ENCODE data around the gene IL21R.

The IL21R gene

DNA sequence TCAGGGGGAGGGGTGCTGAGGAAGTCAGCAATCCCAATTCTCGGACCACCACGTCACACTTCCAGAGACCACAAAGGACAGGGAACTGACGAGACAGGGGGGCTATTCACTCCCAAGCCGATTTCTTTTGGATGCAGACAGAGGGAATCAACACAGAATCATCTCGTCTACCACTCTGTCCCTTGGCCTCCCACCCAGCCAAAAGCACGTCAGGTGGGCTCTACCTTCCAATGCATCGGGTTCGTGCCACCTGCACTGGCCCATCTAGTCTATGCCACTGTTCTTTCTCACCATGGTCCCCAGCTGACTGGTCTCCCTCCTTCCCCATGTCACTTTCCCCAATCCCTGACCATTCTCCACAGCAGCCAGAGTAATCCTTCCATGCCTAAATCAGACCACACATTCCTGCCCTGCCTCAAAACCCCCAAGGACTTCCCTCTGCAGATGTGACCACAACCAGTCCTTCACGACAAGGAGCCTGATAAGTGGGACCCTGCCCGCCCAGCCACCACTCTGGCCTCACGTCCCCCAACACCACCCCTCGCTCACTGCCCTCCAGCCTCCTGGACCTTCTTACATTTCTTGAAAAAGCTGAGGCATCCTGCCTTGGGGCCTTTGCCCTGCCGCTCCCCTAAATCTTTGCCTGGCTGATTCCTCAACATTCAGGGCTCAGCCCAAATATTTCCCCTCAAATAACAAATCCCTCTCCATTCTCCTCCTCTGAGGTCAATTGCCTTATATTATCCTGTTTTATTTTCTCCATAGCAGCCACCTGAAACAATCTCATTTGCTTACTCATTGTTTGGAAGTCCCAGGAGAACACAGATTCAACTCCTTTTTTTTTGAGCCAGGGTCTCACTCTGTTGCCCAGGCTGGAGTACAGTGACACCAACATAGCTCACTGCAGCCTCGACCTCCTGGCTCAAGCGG lies 70.4 kb downstream of the IL21R start:
- H3K4me3 ChIP-seq (replicated peaks; ENCODE audit: low read depth, low read length) = no peak overlapping the region
- TF ChIP-seq, protein P1, sequence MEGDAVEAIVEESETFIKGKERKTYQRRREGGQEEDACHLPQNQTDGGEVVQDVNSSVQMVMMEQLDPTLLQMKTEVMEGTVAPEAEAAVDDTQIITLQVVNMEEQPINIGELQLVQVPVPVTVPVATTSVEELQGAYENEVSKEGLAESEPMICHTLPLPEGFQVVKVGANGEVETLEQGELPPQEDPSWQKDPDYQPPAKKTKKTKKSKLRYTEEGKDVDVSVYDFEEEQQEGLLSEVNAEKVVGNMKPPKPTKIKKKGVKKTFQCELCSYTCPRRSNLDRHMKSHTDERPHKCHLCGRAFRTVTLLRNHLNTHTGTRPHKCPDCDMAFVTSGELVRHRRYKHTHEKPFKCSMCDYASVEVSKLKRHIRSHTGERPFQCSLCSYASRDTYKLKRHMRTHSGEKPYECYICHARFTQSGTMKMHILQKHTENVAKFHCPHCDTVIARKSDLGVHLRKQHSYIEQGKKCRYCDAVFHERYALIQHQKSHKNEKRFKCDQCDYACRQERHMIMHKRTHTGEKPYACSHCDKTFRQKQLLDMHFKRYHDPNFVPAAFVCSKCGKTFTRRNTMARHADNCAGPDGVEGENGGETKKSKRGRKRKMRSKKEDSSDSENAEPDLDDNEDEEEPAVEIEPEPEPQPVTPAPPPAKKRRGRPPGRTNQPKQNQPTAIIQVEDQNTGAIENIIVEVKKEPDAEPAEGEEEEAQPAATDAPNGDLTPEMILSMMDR (IDR thresholded peaks at IDR 0.05; ENCODE audit: low read depth, low read length, missing control alignments) = no peak
- no peak for DNase-seq (ENCODE audit: extremely low read depth, low read depth)

- TF ChIP-seq, protein P1 (IDR thresholded peaks at IDR 0.05; ENCODE audit: low read depth, low read length, missing control alignments) = no peak
These were observed 71.3 kb downstream of the IL21R start for GRCh38 chr16:27473101-27473900.

DNA sequence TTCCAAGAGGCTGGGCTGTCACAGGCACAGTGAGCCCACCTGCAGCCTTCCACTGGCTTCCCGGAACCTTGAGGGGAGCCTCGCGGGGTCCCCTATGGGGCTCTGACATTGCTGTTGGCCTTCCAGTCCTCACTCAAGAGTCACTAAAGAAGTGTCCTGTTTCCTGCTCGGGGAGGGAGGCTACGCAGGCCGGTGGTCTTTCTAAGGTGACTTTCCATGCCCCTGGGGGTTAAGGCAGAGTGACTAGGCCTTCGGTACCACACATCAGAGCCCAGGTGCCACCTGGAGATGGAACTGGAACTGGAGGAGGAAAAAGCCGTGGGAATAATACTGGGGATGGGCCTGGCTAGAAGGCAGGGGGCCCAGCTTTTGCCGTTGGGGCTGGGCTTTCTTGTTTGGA lies 72.1 kb downstream of the IL21R start:
- DNase-seq (ENCODE audit: extremely low read depth, low read depth) = no peak
- H3K4me3 ChIP-seq (replicated peaks; ENCODE audit: low read depth, low read length) = no peak overlapping the region
- TF ChIP-seq, protein P1 (IDR thresholded peaks at IDR 0.05; ENCODE audit: low read depth, low read length, missing control alignments) = no peak

More at GRCh38 chr16:27473101-27473900, 71.3 kb downstream of the IL21R start:
- no peak for DNase-seq (ENCODE audit: extremely low read depth, low read depth)
- H3K4me3 ChIP-seq (replicated peaks; ENCODE audit: low read depth, low read length) = no peak overlapping the region

DNA sequence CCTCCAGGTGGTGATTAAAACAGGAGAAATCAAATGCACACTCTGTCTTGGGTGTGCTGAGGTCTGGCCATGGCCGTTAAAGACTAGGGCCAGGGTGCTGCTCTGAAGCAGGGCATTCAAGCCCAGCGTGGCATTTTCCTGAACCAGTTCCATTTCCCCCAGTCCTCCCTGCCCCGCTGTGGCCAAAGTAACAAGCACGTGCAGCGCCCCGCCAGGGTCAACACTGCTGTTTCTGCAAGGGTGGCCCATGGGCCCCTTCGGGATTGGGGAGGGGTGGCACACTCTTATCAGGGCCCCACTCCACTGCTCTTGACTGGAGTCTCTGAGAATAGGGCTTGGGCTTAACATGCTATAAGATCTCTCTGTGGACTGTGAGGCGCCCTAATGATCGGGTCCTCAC lies 72.9 kb downstream of the IL21R start:
- no peak for DNase-seq (ENCODE audit: extremely low read depth, low read depth)
- TF ChIP-seq, protein P1 (IDR thresholded peaks at IDR 0.05; ENCODE audit: low read depth, low read length, missing control alignments) = no peak
- H3K4me3 ChIP-seq (replicated peaks; ENCODE audit: low read depth, low read length) = no peak overlapping the region

- TF ChIP-seq, protein P1 (IDR thresholded peaks at IDR 0.05; ENCODE audit: low read depth, low read length, missing control alignments) = no peak
- DNase-seq (ENCODE audit: extremely low read depth, low read depth) = peak; percentile 44
- no peak overlapping the region for H3K4me3 ChIP-seq (replicated peaks; ENCODE audit: low read depth, low read length)
These were observed 73.6 kb downstream of the IL21R start for GRCh38 chr16:27475561-27475960.

- TF ChIP-seq, protein P1 (IDR thresholded peaks at IDR 0.05; ENCODE audit: low read depth, low read length, missing control alignments) = no peak
- no peak overlapping the region for H3K4me3 ChIP-seq (replicated peaks; ENCODE audit: low read depth, low read length)
- no peak for DNase-seq (ENCODE audit: extremely low read depth, low read depth)
These were observed 74.3 kb downstream of the IL21R start for GRCh38 chr16:27476240-27476639.

Data from HFF-Myc (cell line).